Limb (tissue), 2 donors: ENCODE measurements around the gene FER.
"Not testable (repeated sequence)": the region's sequence is repeated elsewhere in the genome, so short reads cannot be mapped to it uniquely, and the experiment has no call there.

Source experiments
- DNase-seq, 2 donors: peaks; one replicate each; pipeline ENCODE4 v3.0.0-alpha.2; 2016; ENCODE audit errors: extremely low spot score in 2 of 2

FER gene

GRCh38 chr5:108747774-108748400 lies at the start of gene FER:
Gene FER (plus strand): TSS chr5:108747897. CDS start chr5:108798183, 50,286 bp downstream.
- DNase-seq = peak in 1 of 2 donors; percentile 61

- not testable (repeated sequence) for DNase-seq
These were observed 47.3 kb upstream of the FER start for GRCh38 chr5:108700388-108700787.

- DNase-seq = no peak
These were observed 46.8 kb upstream of the FER start for GRCh38 chr5:108700930-108701329.

- no peak for DNase-seq
These were observed 45.2 kb upstream of the FER start for GRCh38 chr5:108702546-108702945.

GRCh38 chr5:108703313-108703712 lies 44.4 kb upstream of the FER start:
- DNase-seq = no peak

- no peak for DNase-seq
These were observed 40.6 kb upstream of the FER start for GRCh38 chr5:108707141-108707540.

GRCh38 chr5:108711898-108712297 lies 35.8 kb upstream of the FER start:
- no peak for DNase-seq

GRCh38 chr5:108715408-108715807 lies 32.3 kb upstream of the FER start:
- no peak for DNase-seq

- no peak for DNase-seq
These were observed 27.3 kb upstream of the FER start for GRCh38 chr5:108720391-108720790.

GRCh38 chr5:108726446-108727235 lies 21.1 kb upstream of the FER start:
- no peak for DNase-seq

- peak; percentile 52 to 58 for DNase-seq
These were observed 20.5 kb upstream of the FER start for GRCh38 chr5:108727236-108727650.

GRCh38 chr5:108727651-108728565 lies 19.8 kb upstream of the FER start:
- DNase-seq = peak; percentile 93

GRCh38 chr5:108728566-108729241 lies 19.0 kb upstream of the FER start:
- DNase-seq = no peak

- no peak for DNase-seq
These were observed 18.5 kb upstream of the FER start for GRCh38 chr5:108729242-108729615.

GRCh38 chr5:108730617-108731340 lies 16.9 kb upstream of the FER start:
- DNase-seq = no peak

- no peak for DNase-seq
These were observed 11.9 kb upstream of the FER start for GRCh38 chr5:108735790-108736189.

- DNase-seq = no peak
These were observed 10.8 kb upstream of the FER start for GRCh38 chr5:108736855-108737254.

GRCh38 chr5:108739376-108739775 lies 8.3 kb upstream of the FER start:
- DNase-seq = no peak

- no peak for DNase-seq
These were observed 7.8 kb upstream of the FER start for GRCh38 chr5:108739906-108740305.

- no peak for DNase-seq
These were observed 4.4 kb upstream of the FER start for GRCh38 chr5:108743319-108743718.

- DNase-seq = no peak
These were observed 3.9 kb upstream of the FER start for GRCh38 chr5:108743846-108744245.
